ENCODE results near the gene SUSD2. TPM values are rescaled to one million over a fixed set of nuclear protein-coding genes. Genes with fewer than 3 reads are reported as not detected.

SUSD2 gene
- polyA plus RNA-seq, 1 experiment: 0.63 TPM

DNA sequence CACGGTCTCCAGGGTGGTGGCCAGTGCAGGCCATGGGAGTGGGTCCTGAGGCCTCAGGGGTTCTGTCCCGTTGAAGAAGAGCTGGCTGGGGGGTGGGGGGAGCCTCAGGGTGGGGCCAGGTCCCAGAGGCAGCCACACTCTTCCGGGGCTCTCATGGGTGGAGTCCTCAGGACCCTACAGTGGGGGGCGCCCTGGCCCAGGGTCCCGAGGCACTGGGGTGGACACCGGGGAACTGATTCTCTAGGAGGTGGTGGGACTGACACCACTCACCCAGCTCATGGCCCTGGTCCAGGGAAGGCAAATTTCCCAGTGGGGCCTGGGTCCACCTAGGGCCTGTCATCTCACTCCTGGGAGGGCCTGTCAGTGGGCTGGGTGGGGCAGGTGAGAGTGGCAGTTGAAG, 50.8 kb downstream of the SUSD2 start:
- ChIA-PET CTCF (interaction anchor here (1.1 to 1.9 kb wide), 3 partner anchors 10 to 42 kb away, joined by 4 to 7 read pairs (median 5); no protein-coding TSS in a partner anchor), POLR2A (interaction anchor here (0.5 kb wide), 1 partner anchor 14 kb away, joined by 3 read pairs; no protein-coding TSS in a partner anchor)
- no peak overlapping the region for H3K27ac ChIP-seq (ENCODE audit: low read depth, low read length)
- no peak overlapping the region for H3K4me3 ChIP-seq (ENCODE audit: low read depth, low read length)
- peaks cover 3% of the 10 kb centered on the region; the same call in 1 of the 2 replicates for H3K9me3 ChIP-seq (ENCODE audit: control insufficient read depth, insufficient read depth, low read length)
- TF ChIP-seq, protein P1, sequence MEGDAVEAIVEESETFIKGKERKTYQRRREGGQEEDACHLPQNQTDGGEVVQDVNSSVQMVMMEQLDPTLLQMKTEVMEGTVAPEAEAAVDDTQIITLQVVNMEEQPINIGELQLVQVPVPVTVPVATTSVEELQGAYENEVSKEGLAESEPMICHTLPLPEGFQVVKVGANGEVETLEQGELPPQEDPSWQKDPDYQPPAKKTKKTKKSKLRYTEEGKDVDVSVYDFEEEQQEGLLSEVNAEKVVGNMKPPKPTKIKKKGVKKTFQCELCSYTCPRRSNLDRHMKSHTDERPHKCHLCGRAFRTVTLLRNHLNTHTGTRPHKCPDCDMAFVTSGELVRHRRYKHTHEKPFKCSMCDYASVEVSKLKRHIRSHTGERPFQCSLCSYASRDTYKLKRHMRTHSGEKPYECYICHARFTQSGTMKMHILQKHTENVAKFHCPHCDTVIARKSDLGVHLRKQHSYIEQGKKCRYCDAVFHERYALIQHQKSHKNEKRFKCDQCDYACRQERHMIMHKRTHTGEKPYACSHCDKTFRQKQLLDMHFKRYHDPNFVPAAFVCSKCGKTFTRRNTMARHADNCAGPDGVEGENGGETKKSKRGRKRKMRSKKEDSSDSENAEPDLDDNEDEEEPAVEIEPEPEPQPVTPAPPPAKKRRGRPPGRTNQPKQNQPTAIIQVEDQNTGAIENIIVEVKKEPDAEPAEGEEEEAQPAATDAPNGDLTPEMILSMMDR (IDR thresholded peaks at IDR 0.05; ENCODE audit: low read depth, low read length): no peak
- no peaks in the 10 kb centered on the region for H3K27me3 ChIP-seq (ENCODE audit: control insufficient read depth, insufficient read depth, low read length)
- DNase-seq (ENCODE audit: low read depth, low spot score): no peak

DNA sequence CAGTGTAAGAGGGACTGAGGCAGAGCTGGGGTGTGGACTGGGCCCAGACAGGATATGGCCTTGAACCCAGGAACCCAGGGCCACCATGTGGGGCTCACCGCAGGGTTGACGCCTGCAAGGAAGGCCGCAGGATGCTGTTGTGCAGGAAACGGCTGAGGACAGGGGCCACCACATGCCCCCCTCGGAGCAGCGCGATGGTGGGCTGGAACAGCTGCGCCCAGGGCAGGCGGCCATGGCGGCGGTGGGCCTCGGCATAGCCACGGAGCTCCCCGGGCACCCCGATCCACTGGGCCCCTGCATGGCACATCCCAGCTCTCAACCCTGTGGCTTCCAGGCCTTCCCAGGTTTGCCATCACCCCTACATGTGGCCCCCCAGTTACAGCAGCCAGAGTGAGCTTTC, 51.4 kb downstream of the SUSD2 start:
- Histone ChIP-seq H3K4me3 (ENCODE audit: low read depth, low read length) (no peak overlapping the region), H3K27me3 (ENCODE audit: control insufficient read depth, insufficient read depth, low read length) (no peaks in the 10 kb centered on the region), H3K9me3 (ENCODE audit: control insufficient read depth, insufficient read depth, low read length) (peaks cover under 1% of the 10 kb centered on the region; the same call in 1 of the 2 replicates), H3K27ac (ENCODE audit: low read depth, low read length) (no peak overlapping the region)
- TF ChIP-seq, protein P1 (IDR thresholded peaks at IDR 0.05; ENCODE audit: low read depth, low read length): no peak
- DNase-seq (ENCODE audit: low read depth, low spot score): no peak
- ChIA-PET POLR2A (no interaction called here), CTCF (no interaction called here)

DNA sequence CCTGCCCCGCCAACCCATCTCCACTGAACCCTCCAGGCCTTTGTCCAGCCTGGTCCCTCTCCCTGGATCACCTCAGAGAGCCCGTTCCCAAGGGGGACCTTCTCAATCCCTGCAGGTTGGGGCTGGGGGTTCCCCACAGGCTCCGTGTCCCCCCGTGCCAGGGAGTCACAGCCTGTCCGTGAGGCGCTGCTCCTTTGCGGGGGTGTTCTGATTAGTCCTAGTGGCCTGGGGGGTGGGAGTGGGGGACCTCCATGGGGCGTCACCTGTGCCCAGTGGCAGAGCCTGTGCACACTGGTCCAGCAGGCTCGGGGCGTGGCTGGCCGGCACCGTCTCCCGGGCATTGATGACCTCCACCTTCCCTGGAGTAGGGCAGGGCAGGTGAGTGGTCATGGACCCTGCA, 51.9 kb downstream of the SUSD2 start:
- H3K9me3 ChIP-seq (ENCODE audit: control insufficient read depth, insufficient read depth, low read length): no peaks in the 10 kb centered on the region
- TF ChIP-seq, protein P1 (IDR thresholded peaks at IDR 0.05; ENCODE audit: low read depth, low read length): no peak
- H3K27ac ChIP-seq (ENCODE audit: low read depth, low read length): no peak overlapping the region
- H3K4me3 ChIP-seq (ENCODE audit: low read depth, low read length): no peak overlapping the region
- no peak for DNase-seq (ENCODE audit: low read depth, low spot score)
- ChIA-PET POLR2A (no interaction called here), CTCF (no interaction called here)
- H3K27me3 ChIP-seq (ENCODE audit: control insufficient read depth, insufficient read depth, low read length): no peaks in the 10 kb centered on the region

DNA sequence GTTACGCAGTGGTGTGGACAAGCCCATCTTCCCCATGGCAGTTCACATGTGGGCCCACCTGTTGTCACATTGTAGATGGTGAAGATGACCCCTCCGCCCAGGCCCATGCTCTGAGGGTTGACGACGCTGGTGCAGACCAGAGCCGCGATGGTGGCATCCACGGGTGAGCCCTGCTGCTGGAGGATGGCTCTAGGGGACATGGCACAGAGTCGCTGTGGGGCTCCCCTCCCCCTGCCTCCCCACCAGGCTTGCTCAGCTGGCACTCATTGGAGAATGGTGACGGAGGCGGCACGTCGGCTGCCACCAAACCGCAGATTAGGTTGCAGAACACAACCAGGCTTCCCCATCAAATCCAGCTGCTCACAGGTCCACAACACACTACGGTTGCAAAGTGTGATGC, 52.5 kb downstream of the SUSD2 start:
- no peaks in the 10 kb centered on the region for H3K9me3 ChIP-seq (ENCODE audit: control insufficient read depth, insufficient read depth, low read length)
- no peak overlapping the region for H3K4me3 ChIP-seq (ENCODE audit: low read depth, low read length)
- TF ChIP-seq, protein P1 (IDR thresholded peaks at IDR 0.05; ENCODE audit: low read depth, low read length): no peak
- CTCF ChIA-PET: interaction anchor here (0.7 kb wide), 1 partner anchor 25 kb away, joined by 4 read pairs; no protein-coding TSS in a partner anchor
- H3K27me3 ChIP-seq (ENCODE audit: control insufficient read depth, insufficient read depth, low read length): no peaks in the 10 kb centered on the region
- POLR2A ChIA-PET: no interaction called here
- H3K27ac ChIP-seq (ENCODE audit: low read depth, low read length): no peak overlapping the region
- no peak for DNase-seq (ENCODE audit: low read depth, low spot score)

DNA sequence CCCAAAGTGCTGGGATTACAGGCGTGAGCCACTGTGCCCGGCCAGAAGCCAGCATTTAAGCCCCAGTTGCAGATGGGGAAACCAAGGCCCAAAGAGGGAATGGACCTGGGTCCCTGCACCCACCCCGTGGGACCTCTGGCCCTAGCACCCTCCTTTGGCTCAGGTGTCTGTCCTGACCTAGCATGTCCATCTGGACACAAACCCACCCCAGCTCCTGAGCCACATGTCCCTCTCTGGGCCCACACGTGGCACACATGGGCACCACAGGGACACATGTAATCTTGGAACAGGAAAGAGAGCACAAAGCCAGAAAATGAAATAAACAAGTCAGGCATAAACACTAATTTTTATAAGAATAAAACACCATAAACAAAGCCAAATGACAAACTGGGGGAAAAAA, 54.0 kb downstream of the SUSD2 start:
- H3K9me3 ChIP-seq (ENCODE audit: control insufficient read depth, insufficient read depth, low read length): no peaks in the 10 kb centered on the region
- TF ChIP-seq, protein P1 (IDR thresholded peaks at IDR 0.05; ENCODE audit: low read depth, low read length): no peak
- ChIA-PET CTCF (no interaction called here), POLR2A (interaction anchor here (0.5 to 1.0 kb wide), 2 partner anchors 27 to 39 kb away, joined by 3 to 8 read pairs; no protein-coding TSS in a partner anchor)
- H3K27me3 ChIP-seq (ENCODE audit: control insufficient read depth, insufficient read depth, low read length): no peaks in the 10 kb centered on the region
- no peak for DNase-seq (ENCODE audit: low read depth, low spot score)
- H3K27ac ChIP-seq (ENCODE audit: low read depth, low read length): no peak overlapping the region
- H3K4me3 ChIP-seq (ENCODE audit: low read depth, low read length): no peak overlapping the region

Data from AG04450 (cell line).